ENCODE data around the gene DOCK4.

DOCK4 gene

DNA sequence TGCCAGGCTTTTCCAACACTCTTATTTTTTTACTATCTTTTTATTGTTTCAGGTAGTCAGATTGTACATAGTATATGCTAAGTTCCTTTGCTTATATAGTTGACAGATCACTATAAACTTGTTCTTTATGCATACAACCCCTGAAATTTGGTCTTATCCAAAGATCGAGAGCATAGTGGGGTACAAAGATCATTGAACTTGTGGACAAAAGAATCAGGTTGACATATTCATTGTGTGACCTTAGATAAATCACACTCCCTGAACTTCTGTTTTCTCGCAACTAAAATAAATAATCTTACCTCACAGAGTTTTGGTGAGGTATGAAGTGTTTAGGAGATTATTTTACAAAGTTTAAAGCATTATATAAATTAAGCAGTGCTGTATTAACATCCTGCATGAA lies 22.4 kb upstream of the DOCK4 start:
- H3K27ac ChIP-seq, result no peak overlapping the region
- TF ChIP-seq CTCF (conservative IDR thresholded peaks at IDR 0.05) (no peak), ZFX (IDR thresholded peaks at IDR 0.05) (no peak)

- TF ChIP-seq CTCF (conservative IDR thresholded peaks at IDR 0.05), result no peak
- TF ChIP-seq ZFX (IDR thresholded peaks at IDR 0.05), result no peak
- H3K27ac ChIP-seq, result no peak overlapping the region
These were observed 20.6 kb upstream of the DOCK4 start for GRCh38 chr7:112226701-112227276.

DNA sequence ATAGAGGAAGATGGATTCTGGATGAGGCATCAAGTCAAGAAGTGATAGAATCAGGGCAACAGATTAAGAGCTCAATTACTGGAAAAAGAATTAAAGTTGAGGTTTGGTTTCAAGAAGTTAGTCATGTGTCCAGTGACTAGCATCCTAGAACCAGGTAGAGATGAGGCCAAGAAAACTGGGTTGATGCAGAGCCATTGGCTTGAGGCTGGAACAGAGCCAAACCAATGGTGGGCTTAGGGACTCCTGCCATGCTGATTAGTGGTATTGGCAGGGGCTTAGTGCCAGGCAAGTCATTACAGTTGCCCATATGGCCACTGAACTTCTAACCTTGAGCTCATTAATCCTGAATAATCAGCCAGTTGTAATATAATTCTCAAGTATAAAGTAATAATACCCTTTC lies 18.8 kb upstream of the DOCK4 start:
- H3K27ac ChIP-seq, result no peak overlapping the region
- no peak for TF ChIP-seq CTCF (conservative IDR thresholded peaks at IDR 0.05)
- TF ChIP-seq ZFX (IDR thresholded peaks at IDR 0.05), result no peak

- TF ChIP-seq CTCF (conservative IDR thresholded peaks at IDR 0.05), result no peak
- TF ChIP-seq ZFX (IDR thresholded peaks at IDR 0.05), result no peak
- H3K27ac ChIP-seq, result no peak overlapping the region
These were observed 18.0 kb upstream of the DOCK4 start for GRCh38 chr7:112224186-112224585.

- no peak overlapping the region for H3K27ac ChIP-seq
- no peak for TF ChIP-seq CTCF (conservative IDR thresholded peaks at IDR 0.05)
- TF ChIP-seq ZFX (IDR thresholded peaks at IDR 0.05), result no peak
These were observed 17.1 kb upstream of the DOCK4 start for GRCh38 chr7:112223310-112223709.

DNA sequence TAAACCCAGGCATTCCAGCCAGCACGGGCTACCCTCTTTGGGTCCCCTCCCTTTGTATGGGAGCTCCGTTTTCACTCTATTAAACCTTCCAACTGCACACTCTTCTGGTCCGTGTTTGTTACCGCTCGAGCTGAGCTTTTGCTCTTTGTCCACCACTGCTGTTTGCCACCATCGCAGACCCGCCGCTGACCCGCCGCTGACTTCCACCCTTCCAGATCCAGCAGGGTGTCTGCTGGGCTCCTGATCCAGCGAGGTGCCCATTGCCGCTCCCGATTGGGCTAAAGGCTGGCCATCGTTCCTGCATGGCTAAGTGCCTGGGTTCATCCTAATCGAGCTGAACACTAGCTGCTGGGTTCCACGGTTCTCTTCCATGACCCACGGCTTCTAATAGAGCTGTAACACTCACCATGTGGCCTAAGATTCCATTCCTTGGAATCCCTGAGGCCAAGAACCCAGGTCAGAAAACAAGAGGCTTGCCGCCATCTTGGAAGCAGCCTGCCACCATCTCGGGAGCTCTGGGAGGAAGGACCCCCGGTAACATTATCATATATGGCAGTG lies 14.8 kb upstream of the DOCK4 start:
- no peak for TF ChIP-seq ZFX (IDR thresholded peaks at IDR 0.05)
- no peak for TF ChIP-seq CTCF (conservative IDR thresholded peaks at IDR 0.05)

DNA sequence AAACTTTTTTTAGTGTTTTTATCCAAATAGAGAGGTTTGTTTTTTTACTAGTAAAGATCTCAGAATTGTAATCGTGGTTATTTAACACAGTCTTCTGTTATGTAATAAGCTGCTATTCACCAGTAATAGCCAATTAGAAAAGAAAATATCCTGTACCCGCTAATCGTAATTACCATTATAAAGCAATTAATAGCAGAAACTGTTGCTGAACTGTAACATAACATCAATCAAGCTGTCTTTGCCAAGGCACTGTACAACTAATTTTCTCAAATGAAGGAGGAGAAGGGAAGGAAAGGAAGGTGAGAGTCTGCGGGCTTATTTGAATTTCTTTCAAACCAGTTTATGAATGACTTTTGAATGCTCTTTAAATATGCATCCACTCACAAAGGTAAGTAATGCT lies 9.6 kb upstream of the DOCK4 start:
- no peak overlapping the region for H3K27ac ChIP-seq
- no peak for TF ChIP-seq CTCF (conservative IDR thresholded peaks at IDR 0.05)
- TF ChIP-seq ZFX (IDR thresholded peaks at IDR 0.05), result no peak

More for the DNA sequence above, 14.8 kb upstream of the DOCK4 start:
- no peak overlapping the region for H3K27ac ChIP-seq

Measured in C4-2B (cell line).